Adipocyte (in vitro differentiated cells): ENCODE results near the gene NEUROG1.

Source experiments
- DNase-seq: peaks from one replicate; pipeline ENCODE4 v3.0.0-alpha.2; 2015; ENCODE audit warnings: low read depth
- H3K27me3 ChIP-seq: replicated peaks from 2 replicates; pipeline ENCODE4 v1.7.0; 2013; ENCODE audit warnings: mild to moderate bottlenecking, low read length, moderate library complexity; ENCODE audit not compliant: control insufficient read depth, insufficient read depth
- H3K36me3 ChIP-seq: 2 replicates; pipeline ENCODE4 v1.7.0; 2013; ENCODE audit warnings: low read length, mild to moderate bottlenecking, moderate library complexity; ENCODE audit not compliant: control insufficient read depth, insufficient read depth, severe bottlenecking
- H3K4me1 ChIP-seq: 2 replicates; pipeline ENCODE4 v1.7.0; 2013; ENCODE audit warnings: mild to moderate bottlenecking, low read length, moderate library complexity; ENCODE audit not compliant: control insufficient read depth, insufficient read depth
- H3K4me3 ChIP-seq: 2 replicates; pipeline ENCODE4 v1.7.0; 2013; ENCODE audit warnings: mild to moderate bottlenecking, low read length, moderate library complexity
- H3K9ac ChIP-seq: 2 replicates; pipeline ENCODE4 v1.7.0; 2013; ENCODE audit warnings: mild to moderate bottlenecking, low read length, moderate library complexity
- H3K9me3 ChIP-seq: 2 replicates; pipeline ENCODE4 v1.7.0; 2013; ENCODE audit warnings: mild to moderate bottlenecking, low read length, moderate library complexity; ENCODE audit not compliant: control insufficient read depth

The NEUROG1 gene

GRCh38 chr5:135546101-135546500 is 10.3 kb upstream of the NEUROG1 start:
- DNase-seq: no peak
- peaks cover 90% of the 10 kb centered on the region for H3K27me3 ChIP-seq
- H3K4me1 ChIP-seq: peaks cover 10% of the 10 kb centered on the region
- no peak overlapping the region for H3K4me3 ChIP-seq
- no peaks in the 10 kb centered on the region for H3K9me3 ChIP-seq
- H3K9ac ChIP-seq: no peak overlapping the region
- no peaks in the 10 kb centered on the region for H3K36me3 ChIP-seq

DNA sequence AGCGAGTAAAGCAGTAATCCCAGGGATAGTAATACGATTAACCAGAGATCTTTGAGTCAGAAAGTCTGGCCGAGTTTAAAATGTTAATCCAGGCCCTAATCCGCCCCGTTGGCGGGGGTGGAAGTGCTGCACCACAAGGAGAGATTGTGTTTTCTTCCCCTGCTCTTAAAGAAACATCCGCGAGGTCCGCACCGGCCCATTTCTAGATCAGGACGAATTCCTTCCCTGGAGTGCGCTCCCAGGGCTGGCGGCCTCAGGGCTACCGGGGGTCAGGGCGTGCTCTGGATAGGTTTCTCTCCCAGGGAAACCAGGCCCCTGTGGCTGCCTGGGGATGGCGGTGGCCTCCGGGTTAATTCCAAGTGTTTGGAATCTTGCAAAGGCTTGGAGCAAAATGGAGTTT is 9.3 kb upstream of the NEUROG1 start:
- Histone ChIP-seq H3K9ac (no peak overlapping the region), H3K27me3 (peaks cover 89% of the 10 kb centered on the region), H3K4me1 (peaks cover 10% of the 10 kb centered on the region), H3K4me3 (no peak overlapping the region), H3K36me3 (no peaks in the 10 kb centered on the region), H3K9me3 (no peaks in the 10 kb centered on the region)
- no peak for DNase-seq

GRCh38 chr5:135543485-135544304 is 7.9 kb upstream of the NEUROG1 start:
- H3K9me3 ChIP-seq: peaks cover under 1% of the 10 kb centered on the region
- peak overlapping the region; percentile 69 for H3K4me3 ChIP-seq
- peak; percentile 53 for DNase-seq
- H3K9ac ChIP-seq: no peak overlapping the region
- H3K4me1 ChIP-seq: peaks cover 10% of the 10 kb centered on the region
- H3K27me3 ChIP-seq: peaks cover 93% of the 10 kb centered on the region
- H3K36me3 ChIP-seq: no peaks in the 10 kb centered on the region

DNA sequence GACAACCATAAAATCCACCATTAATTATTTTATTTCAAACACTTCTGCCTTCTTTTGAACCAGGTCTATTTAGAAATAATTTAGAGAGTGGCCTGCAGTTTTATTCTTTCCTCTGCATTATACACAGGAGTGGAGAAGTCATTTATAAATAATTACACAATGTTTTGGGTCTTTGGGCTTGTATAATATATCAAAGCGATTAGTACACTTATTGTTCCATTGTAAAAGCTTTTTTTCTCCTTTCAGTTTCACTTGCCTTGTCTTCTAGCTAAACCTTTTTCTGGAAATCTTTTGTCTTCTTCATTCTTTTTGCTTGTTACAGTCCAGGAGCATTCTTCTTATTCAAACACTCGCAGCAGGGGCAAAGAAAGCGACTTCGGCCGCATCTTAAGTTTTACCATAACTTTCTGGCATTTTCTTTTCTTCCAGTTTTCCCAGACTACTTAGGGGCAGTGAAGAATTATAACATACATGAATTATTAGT is 7.3 kb upstream of the NEUROG1 start:
- Histone ChIP-seq H3K4me3 (peak overlapping the region; percentile 69), H3K36me3 (no peaks in the 10 kb centered on the region), H3K4me1 (peaks cover 10% of the 10 kb centered on the region), H3K9ac (no peak overlapping the region), H3K9me3 (peaks cover 7% of the 10 kb centered on the region), H3K27me3 (peaks cover 94% of the 10 kb centered on the region)
- no peak for DNase-seq

DNA sequence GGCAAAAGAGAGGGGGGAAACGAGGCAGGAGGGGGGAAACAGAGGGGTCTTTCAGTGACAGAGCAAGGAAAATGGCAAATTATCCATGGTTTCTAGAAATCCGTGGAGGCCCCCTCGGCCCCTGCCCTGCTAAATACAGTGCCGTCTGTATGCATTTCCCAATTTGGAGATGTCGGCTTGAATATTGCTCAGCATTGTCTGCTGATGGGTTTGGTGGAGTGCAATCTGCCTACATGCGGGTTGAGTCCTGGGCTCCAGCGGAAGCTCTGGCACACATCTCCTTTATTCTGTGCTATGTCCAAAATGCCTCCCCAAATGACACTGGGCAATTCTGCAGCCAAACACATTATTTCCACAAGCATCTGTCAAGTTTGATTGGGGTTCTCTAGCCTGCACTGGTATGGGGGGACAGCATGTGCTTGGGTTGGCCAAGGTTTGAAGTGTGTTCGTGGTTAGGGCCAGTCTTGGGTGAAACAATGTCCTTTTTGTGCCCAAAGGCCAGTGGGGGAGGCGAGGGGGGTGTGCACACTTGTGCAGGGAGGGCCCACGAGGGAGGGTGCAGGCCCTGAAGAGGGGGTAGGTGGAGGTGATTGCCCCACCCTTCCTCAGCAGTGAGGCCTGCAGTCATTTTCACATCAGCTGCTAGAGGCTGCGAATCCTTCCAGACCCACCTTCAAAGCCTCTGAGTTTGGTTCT is 6.2 kb upstream of the NEUROG1 start:
- no peaks in the 10 kb centered on the region for H3K36me3 ChIP-seq
- H3K4me1 ChIP-seq: peaks cover 10% of the 10 kb centered on the region
- peaks cover 18% of the 10 kb centered on the region for H3K9me3 ChIP-seq
- no peak for DNase-seq
- H3K9ac ChIP-seq: no peak overlapping the region
- H3K4me3 ChIP-seq: no peak overlapping the region
- peaks cover 94% of the 10 kb centered on the region for H3K27me3 ChIP-seq

DNA sequence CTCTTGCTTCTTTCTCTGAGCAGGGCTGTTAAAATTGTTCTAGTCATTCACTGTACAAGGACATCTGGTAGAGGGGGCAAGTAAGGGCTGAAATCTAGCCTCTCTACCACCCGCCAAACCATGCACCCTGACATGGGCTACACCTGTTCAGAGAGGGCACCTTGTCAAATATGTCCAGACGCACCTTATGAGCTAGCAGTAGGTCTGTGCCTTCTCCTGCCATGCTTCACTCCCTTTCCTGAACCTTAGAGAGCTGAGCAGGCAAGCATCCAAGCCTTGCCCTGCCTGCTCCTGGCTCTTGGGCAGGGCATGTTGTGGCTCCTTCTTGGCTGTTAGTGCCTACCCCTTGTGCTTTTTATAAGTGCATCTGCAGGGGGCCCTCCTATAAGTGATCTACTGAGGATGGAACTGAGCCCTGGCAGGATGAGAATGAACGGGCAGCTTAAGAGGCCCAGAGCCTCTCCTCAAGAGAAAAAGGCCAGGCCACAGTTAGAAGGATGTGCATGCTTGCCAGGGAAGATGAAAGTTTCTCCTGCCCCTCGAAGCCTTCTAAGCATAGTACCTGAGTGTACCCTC is 3.8 kb upstream of the NEUROG1 start:
- H3K36me3 ChIP-seq: no peaks in the 10 kb centered on the region
- no peak overlapping the region for H3K9ac ChIP-seq
- peaks cover 19% of the 10 kb centered on the region for H3K9me3 ChIP-seq
- H3K4me1 ChIP-seq: peaks cover 10% of the 10 kb centered on the region
- H3K27me3 ChIP-seq: peaks cover 93% of the 10 kb centered on the region
- no peak for DNase-seq
- no peak overlapping the region for H3K4me3 ChIP-seq

DNA sequence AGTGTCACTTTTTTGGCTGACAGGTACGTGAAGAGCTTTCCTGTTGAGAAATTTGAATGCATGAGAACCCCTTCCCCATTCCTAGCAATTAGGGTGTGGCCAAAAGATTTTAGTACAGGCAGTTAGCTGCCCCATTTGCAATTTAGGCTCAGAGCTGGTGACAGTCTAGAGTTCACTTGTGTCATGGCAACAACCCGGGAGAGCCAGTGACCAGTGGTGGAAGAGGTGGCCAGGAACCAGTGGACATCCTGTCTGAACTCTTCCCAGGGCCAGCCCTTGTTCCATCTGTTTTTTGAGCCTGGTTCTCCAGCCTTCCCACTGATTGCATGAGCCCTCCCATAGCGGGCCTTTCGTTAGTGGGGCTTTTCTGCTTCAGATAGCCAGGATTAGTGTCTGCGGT is 2.5 kb upstream of the NEUROG1 start:
- peaks cover 3% of the 10 kb centered on the region for H3K4me1 ChIP-seq
- H3K9ac ChIP-seq: no peak overlapping the region
- no peaks in the 10 kb centered on the region for H3K36me3 ChIP-seq
- DNase-seq: no peak
- peaks cover 95% of the 10 kb centered on the region for H3K27me3 ChIP-seq
- peaks cover 19% of the 10 kb centered on the region for H3K9me3 ChIP-seq
- no peak overlapping the region for H3K4me3 ChIP-seq

GRCh38 chr5:135537745-135538144 is 2.0 kb upstream of the NEUROG1 start:
- H3K9ac ChIP-seq: no peak overlapping the region
- H3K9me3 ChIP-seq: peaks cover 19% of the 10 kb centered on the region
- H3K4me3 ChIP-seq: no peak overlapping the region
- H3K36me3 ChIP-seq: no peaks in the 10 kb centered on the region
- peaks cover 91% of the 10 kb centered on the region for H3K27me3 ChIP-seq
- peaks cover 3% of the 10 kb centered on the region for H3K4me1 ChIP-seq
- DNase-seq: no peak

- peaks cover 93% of the 10 kb centered on the region for H3K27me3 ChIP-seq
- H3K9me3 ChIP-seq: peaks cover 19% of the 10 kb centered on the region
- H3K4me1 ChIP-seq: peaks cover 3% of the 10 kb centered on the region
- no peak overlapping the region for H3K9ac ChIP-seq
- no peak for DNase-seq
- no peaks in the 10 kb centered on the region for H3K36me3 ChIP-seq
- no peak overlapping the region for H3K4me3 ChIP-seq
These were observed 1.5 kb upstream of the NEUROG1 start for GRCh38 chr5:135537271-135537670.

GRCh38 chr5:135535420-135535819 is 344 bp downstream of the NEUROG1 start:
- Histone ChIP-seq H3K9ac (no peak overlapping the region), H3K4me3 (no peak overlapping the region), H3K27me3 (peaks cover 92% of the 10 kb centered on the region), H3K9me3 (peaks cover 19% of the 10 kb centered on the region), H3K4me1 (peaks cover 3% of the 10 kb centered on the region), H3K36me3 (no peaks in the 10 kb centered on the region)
- DNase-seq: no peak
